H1 (cell line): ENCODE results near the gene PEX14. TPM values are rescaled to one million over a fixed set of nuclear protein-coding genes. Genes with fewer than 3 reads are reported as not detected.

ENCODE experiments used
- CTCF ChIA-PET: fragments of 300-600 bp; sonication (Branson Sonifier 250); formaldehyde crosslinking; loops from one replicate; lab custom pipeline; 2021; ENCODE audit not compliant: partially characterized antibody; lab: Charles Lee
- POLR2A ChIA-PET: fragments of 300-600 bp; sonication (Branson Sonifier 250); formaldehyde crosslinking; loops from one replicate; lab custom pipeline; 2021; ENCODE audit warnings: inconsistent platforms; ENCODE audit not compliant: partially characterized antibody; lab: Charles Lee
- DNase-seq, 2 experiments: peaks; one replicate each; pipeline versions ENCODE4 v3.0.0 to v3.0.0-alpha.2; 2010 to 2022; ENCODE audit warnings: low spot score in 2 of 2, low read depth in 1 of 2, mixed read lengths in 1 of 2
- FAIRE-seq: peaks from 2 replicates; lab custom pipeline; 2011; peaks lifted over from hg19 to GRCh38; lab: Jason Lieb, UNC
- H2AFZ ChIP-seq: 2 replicates; pipeline ENCODE4 v1.8.1; 2012; ENCODE audit warnings: low read length, inconsistent platforms
- H2AK5ac ChIP-seq: 2 replicates; pipeline ENCODE4 v1.6.1; 2013; ENCODE audit warnings: low read depth, low read length
- H2BK120ac ChIP-seq: replicated peaks from 2 replicates; pipeline ENCODE3; 2013; ENCODE audit warnings: low read depth, low read length, inconsistent platforms
- H2BK12ac ChIP-seq: 2 replicates; pipeline ENCODE4 v1.6.1; 2013; ENCODE audit warnings: low read depth, low read length
- H2BK15ac ChIP-seq: 2 replicates; pipeline ENCODE4 v1.6.1; 2013; ENCODE audit warnings: low read length
- H2BK20ac ChIP-seq: 2 replicates; pipeline ENCODE4 v1.6.1; 2013; ENCODE audit warnings: low read length
- H2BK5ac ChIP-seq: 2 replicates; pipeline ENCODE4 v1.6.1; 2013; ENCODE audit warnings: low read depth, low read length
- H3K14ac ChIP-seq: 2 replicates; pipeline ENCODE4 v1.6.1; 2013; ENCODE audit warnings: inconsistent platforms; ENCODE audit not compliant: insufficient read length
- H3K18ac ChIP-seq: 2 replicates; pipeline ENCODE4 v1.6.1; 2013; ENCODE audit warnings: low read length; ENCODE audit errors: extremely low read depth
- H3K23ac ChIP-seq: 2 replicates; pipeline ENCODE4 v1.6.1; 2013; ENCODE audit warnings: inconsistent platforms; ENCODE audit not compliant: insufficient read length
- H3K23me2 ChIP-seq: 2 replicates; pipeline ENCODE4 v1.6.1; 2013; ENCODE audit warnings: low read depth, low read length
- H3K27ac ChIP-seq: 2 replicates; pipeline ENCODE4 v1.6.1; 2011; ENCODE audit warnings: low read depth, low read length, inconsistent platforms
- H3K27me3 ChIP-seq, 4 experiments: replicated peaks in 1 of 4; 1 replicate in 1 of 4; 2 replicates in 3 of 4; pipeline versions ENCODE4 v1.6.1 to v1.8.1; 2011 to 2013; ENCODE audit warnings: low read length in 3 of 4, mild to moderate bottlenecking in 3 of 4, inconsistent platforms in 2 of 4, mixed read lengths in 2 of 4, moderate library complexity in 1 of 4; ENCODE audit not compliant: control insufficient read depth in 3 of 4, insufficient read depth in 3 of 4; ENCODE audit errors: extremely low read depth in 1 of 4
- H3K36me3 ChIP-seq, 4 experiments: 2 replicates each; pipeline versions ENCODE4 v1.6.1 to v1.8.1; 2011 to 2013; ENCODE audit warnings: mild to moderate bottlenecking in 4 of 4, low read length in 3 of 4, moderate library complexity in 2 of 4, control low read depth in 1 of 4, inconsistent platforms in 1 of 4; ENCODE audit not compliant: insufficient read depth in 4 of 4, control insufficient read depth in 2 of 4
- H3K4ac ChIP-seq: replicated peaks from 2 replicates; pipeline ENCODE3; 2013; ENCODE audit warnings: low read length, low read depth, mixed read lengths, inconsistent platforms; ENCODE audit not compliant: insufficient read length
- H3K4me1 ChIP-seq, 4 experiments: replicated peaks in 1 of 4; 1 replicate in 1 of 4; 2 replicates in 3 of 4; pipeline versions ENCODE4 v1.6.1 to v1.8.1; 2011 to 2013; ENCODE audit warnings: low read length in 3 of 4, inconsistent platforms in 2 of 4, mixed read lengths in 1 of 4; ENCODE audit not compliant: insufficient read depth in 4 of 4, control insufficient read depth in 3 of 4
- H3K4me2 ChIP-seq, 2 experiments: 2 replicates each; pipeline versions ENCODE4 v1.6.1 to v1.8.1; 2011 to 2013; ENCODE audit warnings: low read depth in 2 of 2, low read length in 2 of 2, control low read depth in 1 of 2, inconsistent platforms in 1 of 2, mild to moderate bottlenecking in 1 of 2; ENCODE audit not compliant: insufficient read depth in 1 of 2
- H3K4me3 ChIP-seq, 4 experiments: fragments of 200-600, 300-600 bp in 1 of 4; sonication (generic), shearing (Covaris generic), sonication (Bioruptor Twin) in 1 of 4; 2 replicates each; pipeline versions ENCODE4 v1.5.1 to v1.8.1; 2011 to 2016; ENCODE audit warnings: low read length in 4 of 4, low read depth in 3 of 4, control low read depth in 2 of 4, inconsistent platforms in 2 of 4, mild to moderate bottlenecking in 2 of 4, mixed read lengths in 1 of 4, moderate library complexity in 1 of 4; ENCODE audit not compliant: insufficient read depth in 2 of 4; ENCODE audit errors: extremely low read depth in 1 of 4
- H3K56ac ChIP-seq: replicated peaks from 2 replicates; pipeline ENCODE3; 2013; ENCODE audit warnings: low read depth, mild to moderate bottlenecking, mixed read lengths, low read length, inconsistent platforms; ENCODE audit not compliant: insufficient read length
- H3K79me1 ChIP-seq: 2 replicates; pipeline ENCODE4 v1.6.1; 2013; ENCODE audit warnings: low read depth, low read length, control low read depth
- H3K79me2 ChIP-seq, 2 experiments: 2 replicates each; pipeline versions ENCODE4 v1.6.1 to v1.8.1; 2012 to 2013; ENCODE audit warnings: low read length in 2 of 2, mild to moderate bottlenecking in 2 of 2, inconsistent platforms in 1 of 2; ENCODE audit not compliant: insufficient read depth in 2 of 2, control insufficient read depth in 1 of 2
- H3K9ac ChIP-seq, 4 experiments: replicated peaks in 1 of 4; 1 replicate in 1 of 4; 2 replicates in 3 of 4; pipeline versions ENCODE4 v1.6.1 to v1.8.1; 2011 to 2013; ENCODE audit warnings: low read depth in 3 of 4, low read length in 3 of 4, control low read depth in 2 of 4, mild to moderate bottlenecking in 2 of 4, moderate library complexity in 2 of 4, inconsistent platforms in 1 of 4; ENCODE audit errors: extremely low read depth in 1 of 4
- H3K9me3 ChIP-seq, 2 experiments: 2 replicates each; pipeline versions ENCODE4 v1.6.1 to v1.8.1; 2012 to 2013; ENCODE audit warnings: mild to moderate bottlenecking in 2 of 2, moderate library complexity in 2 of 2, control low read depth in 1 of 2, inconsistent platforms in 1 of 2, low read depth in 1 of 2, low read length in 1 of 2, mixed read lengths in 1 of 2; ENCODE audit not compliant: insufficient read depth in 2 of 2
- H4K20me1 ChIP-seq, 2 experiments: replicated peaks in 1 of 2; 2 replicates each; pipeline versions ENCODE3 to v1.8.1; 2011 to 2013; ENCODE audit warnings: inconsistent platforms in 2 of 2, low read length in 2 of 2, mild to moderate bottlenecking in 1 of 2; ENCODE audit not compliant: insufficient read depth in 2 of 2, control insufficient read depth in 1 of 2
- H4K5ac ChIP-seq: 2 replicates; pipeline ENCODE4 v1.6.1; 2013; ENCODE audit warnings: low read length, low read depth, mixed read lengths, inconsistent platforms; ENCODE audit not compliant: insufficient read length
- H4K8ac ChIP-seq: 2 replicates; pipeline ENCODE4 v1.8.0; 2013; ENCODE audit warnings: mild to moderate bottlenecking, moderate library complexity, low read length, inconsistent platforms; ENCODE audit not compliant: insufficient read depth; ENCODE audit errors: extremely low read depth
- H4K91ac ChIP-seq: replicated peaks from 2 replicates; pipeline ENCODE3; 2013; ENCODE audit warnings: low read length, mixed read lengths, inconsistent platforms; ENCODE audit not compliant: insufficient read length
- BCL11A ChIP-seq, 2 experiments: IDR thresholded peaks; one replicate each; pipeline ENCODE4 v1.6.1; 2011; ENCODE audit warnings: low read depth in 2 of 2, low read length in 2 of 2, mild to moderate bottlenecking in 2 of 2
- CTCF ChIP-seq, 3 experiments: IDR thresholded peaks; 1 replicate in 2 of 3; 2 replicates in 1 of 3; pipeline versions ENCODE4 v1.5.1 to v1.6.1; 2011; ENCODE audit warnings: low read length in 3 of 3, mild to moderate bottlenecking in 3 of 3, inconsistent platforms in 2 of 3, low read depth in 1 of 3, moderate library complexity in 1 of 3; ENCODE audit not compliant: insufficient read depth in 1 of 3; ENCODE audit errors: control extremely low read depth in 1 of 3
- EP300 ChIP-seq, 2 experiments: IDR thresholded peaks; 1 replicate in 1 of 2; 2 replicates in 1 of 2; pipeline ENCODE4 v1.6.1; 2011 to 2012; ENCODE audit warnings: low read depth in 2 of 2, low read length in 2 of 2, mild to moderate bottlenecking in 2 of 2, borderline replicate concordance in 1 of 2, inconsistent platforms in 1 of 2, moderate library complexity in 1 of 2
- JUND ChIP-seq: IDR thresholded peaks from 2 replicates; pipeline ENCODE4 v1.6.1; 2011; ENCODE audit warnings: mild to moderate bottlenecking, improper control_type of control experiment, low read length
- PHF8 ChIP-seq: fragments of 200-600 bp; sonication (generic); conservative IDR thresholded peaks from 2 replicates; pipeline ENCODE4 v1.7.1; 2012; ENCODE audit warnings: low read depth, mild to moderate bottlenecking, inconsistent platforms, low read length, moderate library complexity
- SAP30 ChIP-seq: fragments of 300-600 bp; sonication (generic); IDR thresholded peaks from 2 replicates; pipeline ENCODE4 v1.7.1; 2012; ENCODE audit warnings: low read length, moderate library complexity, mild to moderate bottlenecking, inconsistent platforms; ENCODE audit not compliant: insufficient read depth, insufficient replicate concordance
- SP1 ChIP-seq: IDR thresholded peaks from 2 replicates; pipeline ENCODE4 v1.6.1; 2011; ENCODE audit warnings: low read depth, low read length
- TAF7 ChIP-seq: optimal IDR thresholded peaks from 2 replicates; pipeline ENCODE3; 2011; ENCODE audit warnings: low read depth, mild to moderate bottlenecking, inconsistent platforms, low read length, moderate library complexity, borderline replicate concordance
- ZNF274 ChIP-seq: IDR thresholded peaks from 2 replicates; pipeline ENCODE4 v1.7.0; 2012; ENCODE audit warnings: low read length, borderline replicate concordance; ENCODE audit errors: extremely low read depth
- WGBS, 2 experiments: shearing (Covaris generic) in 1 of 2; methylation state at CpG; one replicate each; pipeline versions ENCODE4 v1.1.6 to v1.1.7; 2013 to 2015; ENCODE audit warnings: low lambda C conversion rate in 2 of 2, mixed read lengths in 2 of 2, inconsistent platforms in 1 of 2, low coverage in 1 of 2, missing lambda C conversion rate in 1 of 2; ENCODE audit not compliant: insufficient replicate concordance in 2 of 2, insufficient coverage in 1 of 2, insufficient read length in 1 of 2; ENCODE audit errors: extremely low coverage in 1 of 2, missing lambda C conversion rate in 1 of 2; 5-methylcytosine and 5-hydroxymethylcytosine counted together
- polyA plus RNA-seq, 7 experiments: library from polyadenylated mRNA; depleted of rRNA in 3 of 7; stranded (reverse) in 5 of 7; unstranded in 2 of 7; fragments of >200 nt in 5 of 7; fragments of 200-250 nt in 2 of 7; gene quantifications; 1 replicate in 5 of 7; 2 replicates in 1 of 7; 4 replicates in 1 of 7; pipeline versions ENCODE4 v1.2.1 to v1.2.3, GENCODE V29; 2011 to 2013; ENCODE audit warnings: missing spikeins in 2 of 7, mixed read lengths in 2 of 7
- total RNA-seq: library from RNA; stranded (reverse); fragmentation: NEBNext Ultra II Directional; extraction: Animal tissue kit (Norgen Biotek cat#: 25700); gene quantifications from 2 replicates; pipeline ENCODE4 v1.2.1, GENCODE V29; 2021

The PEX14 gene
- total and polyA plus RNA-seq, 2 of the 8 experiments (the other 6 are each of a cell fraction or from before 2014, with no cell fraction given) = 13.0 to 19.8 TPM

- FAIRE-seq = no peak
- TF ChIP-seq SP1 (no peak), TAF7 (no peak), BCL11A (IDR thresholded peaks at IDR 0.05; ENCODE audit: low read depth in 2 of 2, low read length in 2 of 2) (no peak), SAP30 (no peak), JUND (no peak), CTCF (IDR thresholded peaks at IDR 0.05; ENCODE audit: control extremely low read depth in 1 of 3, insufficient read depth in 1 of 3, low read depth in 1 of 3, low read length in 3 of 3) (no peak), PHF8 (no peak), ZNF274 (no peak), EP300 (IDR thresholded peaks at IDR 0.05; ENCODE audit: borderline replicate concordance in 1 of 2, low read depth in 2 of 2, low read length in 2 of 2) (no peak)
These were observed 136.3 kb downstream of the PEX14 start for GRCh38 chr1:10610901-10611600.

More at GRCh38 chr1:10610901-10611600, 136.3 kb downstream of the PEX14 start:
- Histone ChIP-seq H2BK15ac (no peak overlapping the region), H3K36me3 (no peaks in the 10 kb centered on the region), H2BK5ac (no peak overlapping the region), H2AK5ac (no peak overlapping the region), H2BK20ac (no peak overlapping the region), H3K23me2 (no peaks in the 10 kb centered on the region), H3K14ac (no peak overlapping the region), H4K20me1 (no peaks in the 10 kb centered on the region), H4K91ac (no peak overlapping the region), H3K27ac (no peak overlapping the region), H3K56ac (no peak overlapping the region), H3K79me1 (peaks cover 6% of the 10 kb centered on the region; the same call in 1 of the 2 replicates), H3K4ac (no peak overlapping the region), H3K9me3 (no peaks in the 10 kb centered on the region), H2AFZ (no peak overlapping the region), H3K27me3 (no peaks in the 10 kb centered on the region), H4K5ac (no peak overlapping the region), H2BK120ac (no peak overlapping the region), H3K4me3 (no peak overlapping the region), H3K9ac (no peak overlapping the region), H3K4me2 (no peak overlapping the region), H3K4me1 (peaks cover 0 to 8% (median 3%) of the 10 kb centered on the region in 4 experiments; a peak in 3 of 7 replicates), H3K79me2 (no peaks in the 10 kb centered on the region), H4K8ac (no peak overlapping the region), H2BK12ac (no peak overlapping the region), H3K18ac (no peak overlapping the region), H3K23ac (no peak overlapping the region)
- 94% methylated on average over 6 of the region's 6 CpGs; no CpG with 5 or more reads in 1 of the 2 experiments for WGBS, 2 experiments
- ChIA-PET CTCF (interaction anchor here (1.2 to 1.8 kb wide), 5 partner anchors 13 to 143 kb away, joined by 3 to 7 read pairs (median 5); no protein-coding TSS in a partner anchor), POLR2A (no interaction called here)
- DNase-seq = no peak
